ENCODE data around the gene TENM4. TPM values are rescaled to one million over a fixed set of nuclear protein-coding genes. Genes with fewer than 3 reads are reported as not detected.

The TENM4 gene
- total and polyA plus RNA-seq, 2 of the 8 experiments (the other 6 are each of a cell fraction or from before 2014, with no cell fraction given): 3.5 to 7.2 TPM

- TF ChIP-seq RAD21 (IDR thresholded peaks at IDR 0.05 in 1 of 2, conservative IDR thresholded peaks at IDR 0.05 in 1 of 2; ENCODE audit: low read depth in 2 of 2, low read length in 2 of 2) (no peak), TBP (IDR thresholded peaks at IDR 0.05; ENCODE audit: low read depth, low read length) (no peak), CBX8 (IDR thresholded peaks at IDR 0.05; ENCODE audit: borderline replicate concordance, low read depth, low read length) (no peak), SAP30 (IDR thresholded peaks at IDR 0.05; ENCODE audit: insufficient read depth, insufficient replicate concordance, low read length) (no peak), CHD2 (IDR thresholded peaks at IDR 0.05; ENCODE audit: low read length) (no peak), CHD7 (IDR thresholded peaks at IDR 0.05; ENCODE audit: insufficient replicate concordance, low read length) (no peak)
Observed at GRCh38 chr11:79291948-79292347, 148.9 kb downstream of the TENM4 start (continued).
